ENCODE measurements around the gene CACHD1.

- TF ChIP-seq CTCF (IDR thresholded peaks at IDR 0.05) (no peak), POLR2A (IDR thresholded peaks at IDR 0.05) (no peak)
These were observed 54.7 kb downstream of the CACHD1 start for GRCh38 chr1:64524614-64525013.
